ENCODE data around the gene SHMT2.

DNA sequence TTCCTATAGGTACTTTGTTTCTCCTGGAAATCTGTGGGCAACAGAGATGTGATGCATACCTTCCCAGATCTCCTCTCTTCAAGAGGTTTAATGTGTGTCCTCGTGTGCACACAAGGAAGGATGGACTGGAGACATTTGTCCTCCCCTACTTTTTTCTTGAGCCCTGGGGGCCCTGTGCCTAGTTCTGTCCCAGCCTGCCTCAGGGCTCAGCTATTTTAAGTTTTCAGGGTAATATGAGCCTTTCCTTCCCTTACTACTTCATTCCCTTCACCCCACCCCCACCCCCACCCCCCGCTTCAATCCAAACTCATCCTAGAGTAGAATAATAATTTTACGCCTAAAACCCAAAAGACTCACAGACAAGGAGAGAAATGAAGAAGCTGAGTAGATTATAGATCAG is 21.0 kb downstream of the SHMT2 start:
- TF ChIP-seq, protein P1, sequence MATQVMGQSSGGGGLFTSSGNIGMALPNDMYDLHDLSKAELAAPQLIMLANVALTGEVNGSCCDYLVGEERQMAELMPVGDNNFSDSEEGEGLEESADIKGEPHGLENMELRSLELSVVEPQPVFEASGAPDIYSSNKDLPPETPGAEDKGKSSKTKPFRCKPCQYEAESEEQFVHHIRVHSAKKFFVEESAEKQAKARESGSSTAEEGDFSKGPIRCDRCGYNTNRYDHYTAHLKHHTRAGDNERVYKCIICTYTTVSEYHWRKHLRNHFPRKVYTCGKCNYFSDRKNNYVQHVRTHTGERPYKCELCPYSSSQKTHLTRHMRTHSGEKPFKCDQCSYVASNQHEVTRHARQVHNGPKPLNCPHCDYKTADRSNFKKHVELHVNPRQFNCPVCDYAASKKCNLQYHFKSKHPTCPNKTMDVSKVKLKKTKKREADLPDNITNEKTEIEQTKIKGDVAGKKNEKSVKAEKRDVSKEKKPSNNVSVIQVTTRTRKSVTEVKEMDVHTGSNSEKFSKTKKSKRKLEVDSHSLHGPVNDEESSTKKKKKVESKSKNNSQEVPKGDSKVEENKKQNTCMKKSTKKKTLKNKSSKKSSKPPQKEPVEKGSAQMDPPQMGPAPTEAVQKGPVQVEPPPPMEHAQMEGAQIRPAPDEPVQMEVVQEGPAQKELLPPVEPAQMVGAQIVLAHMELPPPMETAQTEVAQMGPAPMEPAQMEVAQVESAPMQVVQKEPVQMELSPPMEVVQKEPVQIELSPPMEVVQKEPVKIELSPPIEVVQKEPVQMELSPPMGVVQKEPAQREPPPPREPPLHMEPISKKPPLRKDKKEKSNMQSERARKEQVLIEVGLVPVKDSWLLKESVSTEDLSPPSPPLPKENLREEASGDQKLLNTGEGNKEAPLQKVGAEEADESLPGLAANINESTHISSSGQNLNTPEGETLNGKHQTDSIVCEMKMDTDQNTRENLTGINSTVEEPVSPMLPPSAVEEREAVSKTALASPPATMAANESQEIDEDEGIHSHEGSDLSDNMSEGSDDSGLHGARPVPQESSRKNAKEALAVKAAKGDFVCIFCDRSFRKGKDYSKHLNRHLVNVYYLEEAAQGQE (IDR thresholded peaks at IDR 0.05; ENCODE audit: unreplicated experiment): no peak
- TF ChIP-seq EZH2 (IDR thresholded peaks at IDR 0.05; ENCODE audit: low read depth, unreplicated experiment): no peak
- TF ChIP-seq, protein P2, sequence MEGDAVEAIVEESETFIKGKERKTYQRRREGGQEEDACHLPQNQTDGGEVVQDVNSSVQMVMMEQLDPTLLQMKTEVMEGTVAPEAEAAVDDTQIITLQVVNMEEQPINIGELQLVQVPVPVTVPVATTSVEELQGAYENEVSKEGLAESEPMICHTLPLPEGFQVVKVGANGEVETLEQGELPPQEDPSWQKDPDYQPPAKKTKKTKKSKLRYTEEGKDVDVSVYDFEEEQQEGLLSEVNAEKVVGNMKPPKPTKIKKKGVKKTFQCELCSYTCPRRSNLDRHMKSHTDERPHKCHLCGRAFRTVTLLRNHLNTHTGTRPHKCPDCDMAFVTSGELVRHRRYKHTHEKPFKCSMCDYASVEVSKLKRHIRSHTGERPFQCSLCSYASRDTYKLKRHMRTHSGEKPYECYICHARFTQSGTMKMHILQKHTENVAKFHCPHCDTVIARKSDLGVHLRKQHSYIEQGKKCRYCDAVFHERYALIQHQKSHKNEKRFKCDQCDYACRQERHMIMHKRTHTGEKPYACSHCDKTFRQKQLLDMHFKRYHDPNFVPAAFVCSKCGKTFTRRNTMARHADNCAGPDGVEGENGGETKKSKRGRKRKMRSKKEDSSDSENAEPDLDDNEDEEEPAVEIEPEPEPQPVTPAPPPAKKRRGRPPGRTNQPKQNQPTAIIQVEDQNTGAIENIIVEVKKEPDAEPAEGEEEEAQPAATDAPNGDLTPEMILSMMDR (conservative IDR thresholded peaks at IDR 0.05; ENCODE audit: low read depth in 2 of 2): no peak
- TF ChIP-seq POLR2AphosphoS5 (IDR thresholded peaks at IDR 0.05; ENCODE audit: low read depth): no peak
- TF ChIP-seq NANOG (IDR thresholded peaks at IDR 0.05; ENCODE audit: borderline replicate concordance): no peak
- no peak for TF ChIP-seq EZH2phosphoT487 (IDR thresholded peaks at IDR 0.05; ENCODE audit: unreplicated experiment)
- TF ChIP-seq CREB1 (CRISPR knock-in tag; IDR thresholded peaks at IDR 0.05; ENCODE audit: low read depth): no peak
- TF ChIP-seq ZNF331 (CRISPR knock-in tag; IDR thresholded peaks at IDR 0.05; ENCODE audit: low read depth): no peak
- TF ChIP-seq, protein P3, sequence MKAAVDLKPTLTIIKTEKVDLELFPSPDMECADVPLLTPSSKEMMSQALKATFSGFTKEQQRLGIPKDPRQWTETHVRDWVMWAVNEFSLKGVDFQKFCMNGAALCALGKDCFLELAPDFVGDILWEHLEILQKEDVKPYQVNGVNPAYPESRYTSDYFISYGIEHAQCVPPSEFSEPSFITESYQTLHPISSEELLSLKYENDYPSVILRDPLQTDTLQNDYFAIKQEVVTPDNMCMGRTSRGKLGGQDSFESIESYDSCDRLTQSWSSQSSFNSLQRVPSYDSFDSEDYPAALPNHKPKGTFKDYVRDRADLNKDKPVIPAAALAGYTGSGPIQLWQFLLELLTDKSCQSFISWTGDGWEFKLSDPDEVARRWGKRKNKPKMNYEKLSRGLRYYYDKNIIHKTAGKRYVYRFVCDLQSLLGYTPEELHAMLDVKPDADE (IDR thresholded peaks at IDR 0.05): no peak
- TF ChIP-seq ZNF114 (CRISPR knock-in tag; IDR thresholded peaks at IDR 0.05): no peak
- no peak for TF ChIP-seq JUNB (IDR thresholded peaks at IDR 0.05; ENCODE audit: unreplicated experiment)
- TF ChIP-seq STAT1 (IDR thresholded peaks at IDR 0.05; ENCODE audit: unreplicated experiment): no peak
